Epithelial cell of prostate (primary cell): ENCODE data around the gene TEAD4.

ENCODE experiments used
- DNase-seq: peaks from one replicate; pipeline ENCODE4 v3.0.0-alpha.2; 2011; ENCODE audit warnings: low read depth, low spot score
- H3K27ac ChIP-seq: fragments of 450-650 bp; 2 replicates; pipeline ENCODE4 v1.5.1; 2017; ENCODE audit warnings: mild to moderate bottlenecking

The TEAD4 gene

GRCh38 chr12:3071710-3072109 is 112.5 kb downstream of the TEAD4 start:
- H3K27ac ChIP-seq = no peak overlapping the region

GRCh38 chr12:3073438-3074250 is 114.4 kb downstream of the TEAD4 start:
- no peak for DNase-seq
- no peak overlapping the region for H3K27ac ChIP-seq

More at GRCh38 chr12:3071710-3072109, 112.5 kb downstream of the TEAD4 start:
- no peak for DNase-seq

- H3K27ac ChIP-seq = no peak overlapping the region
- no peak for DNase-seq
These were observed 116.1 kb downstream of the TEAD4 start for GRCh38 chr12:3075315-3075714.

- no peak for DNase-seq
- H3K27ac ChIP-seq = peak within 1 kb of the TSS; percentile 67
These were observed 117.8 kb downstream of the TEAD4 start, which contains the start of gene TSPAN9 for GRCh38 chr12:3076730-3077571. Gene TSPAN9 (plus strand): TSS chr12:3077379. CDS start chr12:3201194, 123,815 bp downstream.

GRCh38 chr12:3077572-3078081 is 118.4 kb downstream of the TEAD4 start:
- DNase-seq = no peak
- peak overlapping the region; percentile 67 for H3K27ac ChIP-seq

- no peak for DNase-seq
- no peak overlapping the region for H3K27ac ChIP-seq
These were observed 119.1 kb downstream of the TEAD4 start for GRCh38 chr12:3078086-3078820.

GRCh38 chr12:3081091-3081490 is 121.9 kb downstream of the TEAD4 start:
- no peak for DNase-seq
- H3K27ac ChIP-seq = no peak overlapping the region

GRCh38 chr12:3081886-3082285 is 122.7 kb downstream of the TEAD4 start:
- no peak for DNase-seq
- H3K27ac ChIP-seq = no peak overlapping the region

- no peak overlapping the region for H3K27ac ChIP-seq
- DNase-seq = no peak
These were observed 124.2 kb downstream of the TEAD4 start for GRCh38 chr12:3083241-3083920.

- DNase-seq = no peak
- no peak overlapping the region for H3K27ac ChIP-seq
These were observed 124.7 kb downstream of the TEAD4 start for GRCh38 chr12:3083921-3084347.

- no peak for DNase-seq
These were observed 125.5 kb downstream of the TEAD4 start for GRCh38 chr12:3084742-3085141.

GRCh38 chr12:3085341-3086139 is 126.3 kb downstream of the TEAD4 start:
- DNase-seq = no peak

More at GRCh38 chr12:3084742-3085141, 125.5 kb downstream of the TEAD4 start:
- no peak overlapping the region for H3K27ac ChIP-seq

GRCh38 chr12:3086211-3086610 is 127.0 kb downstream of the TEAD4 start:
- DNase-seq = no peak
- no peak overlapping the region for H3K27ac ChIP-seq

More at GRCh38 chr12:3085341-3086139, 126.3 kb downstream of the TEAD4 start:
- H3K27ac ChIP-seq = no peak overlapping the region

GRCh38 chr12:3086729-3087323 is 127.6 kb downstream of the TEAD4 start:
- DNase-seq = no peak

GRCh38 chr12:3087758-3088650 is 128.8 kb downstream of the TEAD4 start:
- no peak overlapping the region for H3K27ac ChIP-seq
- no peak for DNase-seq

More at GRCh38 chr12:3086729-3087323, 127.6 kb downstream of the TEAD4 start:
- H3K27ac ChIP-seq = no peak overlapping the region

GRCh38 chr12:3089588-3089987 is 130.4 kb downstream of the TEAD4 start:
- no peak overlapping the region for H3K27ac ChIP-seq
- DNase-seq = no peak
